ENCODE results near the gene STAP2. TPM values are rescaled to one million over a fixed set of nuclear protein-coding genes. Genes with fewer than 3 reads are reported as not detected.

The STAP2 gene
- total and polyA plus RNA-seq, 10 of the 15 experiments (the other 5 are each of a cell fraction or from before 2014, with no cell fraction given), result 0.84 to 22.4 (median 15.2) TPM

- no peak for DNase-seq (ENCODE audit: low read depth, low spot score)
- Histone ChIP-seq H4K20me1 (ENCODE audit: control insufficient read depth, insufficient read depth) (no peaks in the 10 kb centered on the region), H3K79me2 (ENCODE audit: control insufficient read depth, insufficient read depth, low read length) (no peaks in the 10 kb centered on the region), H3K4me3 (no peak overlapping the region), H2AFZ (ENCODE audit: control insufficient read depth, low read depth, low read length) (no peak overlapping the region), H3K27me3 (replicated peaks in 1 of 2; ENCODE audit: control insufficient read depth in 2 of 2, insufficient read depth in 2 of 2, low read length in 1 of 2) (no peaks in the 10 kb centered on the region), H3K36me3 (ENCODE audit: control insufficient read depth in 2 of 2, insufficient read depth in 2 of 2, low read length in 1 of 2) (no peaks in the 10 kb centered on the region), H3K4me1 (ENCODE audit: control insufficient read depth, insufficient read depth, low read length) (no peaks in the 10 kb centered on the region), H3K9me3 (replicated peaks; ENCODE audit: control insufficient read depth, insufficient read depth, low read length) (no peaks in the 10 kb centered on the region), H3K27ac (ENCODE audit: control insufficient read depth, insufficient read depth) (no peak overlapping the region), H3K9ac (ENCODE audit: control insufficient read depth, insufficient read depth, low read length) (no peak overlapping the region), H3K4me2 (ENCODE audit: control insufficient read depth, insufficient read depth) (no peak overlapping the region)
- no TSS peak for BruUV-seq (replicated peaks)
- in situ Hi-C loops (cut with MboI) (no loop called here), intact Hi-C loops (cut with micrococcal nuclease; ENCODE audit: unreplicated experiment) (no loop called here)
- SMC1A ChIA-PET (ENCODE audit: uncharacterized antibody, unreplicated experiment), result no interaction called here
- RAD21 ChIA-PET (ENCODE audit: unreplicated experiment), result no interaction called here
- ATAC-seq, result no peak
- no peak for FAIRE-seq
- WGBS (ENCODE audit: insufficient coverage, insufficient replicate concordance, low lambda C conversion rate, missing lambda C conversion rate), result 59% methylated on average over 7 of the region's 8 CpGs
- POLR2A ChIA-PET, result no interaction called here
- CTCF ChIA-PET, result no interaction called here
- TF ChIP-seq ELK1 (IDR thresholded peaks at IDR 0.05; ENCODE audit: low read depth, low read length), result no peak
- no peak for TF ChIP-seq ZNF207 (IDR thresholded peaks at IDR 0.05; ENCODE audit: borderline replicate concordance)
- TF ChIP-seq ZZZ3 (IDR thresholded peaks at IDR 0.05; ENCODE audit: control insufficient read depth, insufficient read length, low read depth), result no peak
- no peak for TF ChIP-seq IRF5 (IDR thresholded peaks at IDR 0.05; ENCODE audit: borderline replicate concordance)
- TF ChIP-seq USF1 (IDR thresholded peaks at IDR 0.05; ENCODE audit: borderline replicate concordance, extremely low read length, insufficient read depth, low read depth, low read length), result no peak
- no peak for TF ChIP-seq RAD21 (IDR thresholded peaks at IDR 0.05; ENCODE audit: insufficient read depth, low read depth, low read length)
- TF ChIP-seq EGR1 (IDR thresholded peaks at IDR 0.05; ENCODE audit: borderline replicate concordance in 1 of 2, low read depth in 2 of 2, low read length in 2 of 2), result no peak
- TF ChIP-seq KDM1A (IDR thresholded peaks at IDR 0.05; ENCODE audit: borderline replicate concordance), result no peak
- TF ChIP-seq ESRRA (IDR thresholded peaks at IDR 0.05; ENCODE audit: low read length), result no peak
- TF ChIP-seq ZNF687 (IDR thresholded peaks at IDR 0.05), result no peak
- no peak for TF ChIP-seq PAX5 (IDR thresholded peaks at IDR 0.05; ENCODE audit: borderline replicate concordance, low read depth, low read length)
- TF ChIP-seq TCF7 (IDR thresholded peaks at IDR 0.05; ENCODE audit: borderline replicate concordance), result no peak
- TF ChIP-seq TBL1XR1 (IDR thresholded peaks at IDR 0.05; ENCODE audit: low read depth, low read length), result no peak
- TF ChIP-seq E2F8 (IDR thresholded peaks at IDR 0.05; ENCODE audit: low read depth, partially characterized antibody), result no peak
These were observed 47.4 kb downstream of the STAP2 start for GRCh38 chr19:4291184-4291732.

All from GM12878 (cell line).